Loucy (cell line): Measurements from ENCODE around the gene MYCBPAP.

Experiments used
- CTCF ChIP-seq: fragments of 200-600 bp; sonication (generic); conservative IDR thresholded peaks from 2 replicates; pipeline ENCODE4 v1.5.1; 2014; ENCODE audit warnings: mild to moderate bottlenecking, antibody characterized with exemption, low read length
- EZH2phosphoT487 ChIP-seq: fragments of 200-600 bp; IDR thresholded peaks from 2 replicates; pipeline ENCODE4 v1.6.1; 2018; ENCODE audit warnings: antibody characterized with exemption, mild to moderate bottlenecking, moderate library complexity, borderline replicate concordance

GRCh38 chr17:50533720-50534148 lies 25.5 kb downstream of the MYCBPAP start:
- TF ChIP-seq CTCF (no peak), EZH2phosphoT487 (no peak)
